HG03457 (cell line): ENCODE data around the gene FLRT1.

Experiments used
- ATAC-seq: cut with Tn5 transposase; IDR thresholded peaks from one replicate; pipeline ENCODE4 v1.9.1; 2021; ENCODE audit warnings: moderate number of reproducible peaks; ENCODE audit not compliant: unreplicated experiment

FLRT1 gene

GRCh38 chr11:64084146-64084950 is 48.6 kb downstream of the FLRT1 start:
- ATAC-seq: no peak

- ATAC-seq: no peak
These were observed 49.4 kb downstream of the FLRT1 start for GRCh38 chr11:64084951-64085710.
